SH-SY5Y (cell line): ENCODE data around the gene TICAM2.

ENCODE experiments used
- GATA2 ChIP-seq: IDR thresholded peaks from 2 replicates; pipeline ENCODE4 v1.6.1; 2011; ENCODE audit warnings: mild to moderate bottlenecking, low read depth, low read length
- GATA3 ChIP-seq: IDR thresholded peaks from 2 replicates; pipeline ENCODE4 v1.6.1; 2011; ENCODE audit warnings: low read depth, mild to moderate bottlenecking, low read length, moderate library complexity

The TICAM2 gene

DNA sequence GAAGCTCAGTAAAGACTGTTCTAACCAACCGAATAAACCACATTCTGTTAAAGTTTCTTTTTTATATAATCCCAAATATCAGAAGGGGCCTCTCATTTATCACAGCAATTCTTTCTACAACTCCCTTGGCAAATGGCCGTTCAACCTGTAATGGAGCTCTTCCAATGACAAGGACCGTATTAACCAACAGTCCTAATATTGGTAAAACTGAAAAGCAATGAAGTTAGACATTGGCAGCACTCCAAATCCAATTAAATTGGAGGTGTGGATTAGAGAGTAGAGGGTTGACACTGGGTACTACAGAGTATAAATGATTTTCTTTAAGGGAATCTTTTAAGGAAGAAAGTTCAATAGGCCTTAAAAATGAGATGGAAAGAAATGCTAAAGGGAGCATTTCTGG, 22.7 kb upstream of the TICAM2 start:
- TF ChIP-seq GATA3 = no peak
- no peak for TF ChIP-seq GATA2

DNA sequence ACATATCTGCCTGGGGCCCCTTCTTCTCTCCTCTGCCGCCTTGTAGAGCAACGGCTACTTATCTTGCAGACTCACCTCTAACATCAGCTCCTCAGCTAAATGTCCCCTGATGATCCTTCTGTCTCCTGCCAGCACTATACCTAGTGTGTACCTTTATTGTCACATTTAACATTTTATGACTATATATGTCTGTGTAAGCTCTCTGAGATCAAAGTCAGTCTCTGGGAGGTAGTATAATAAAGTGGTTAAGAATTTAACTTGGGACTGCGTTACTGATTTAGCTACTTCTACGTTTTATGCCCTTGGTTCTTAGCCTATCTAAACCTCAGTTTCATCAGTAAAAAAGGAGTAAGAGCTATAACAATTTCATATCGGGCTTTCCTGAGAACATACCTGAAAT, 21.4 kb upstream of the TICAM2 start:
- TF ChIP-seq GATA3 = no peak
- TF ChIP-seq GATA2 = no peak

DNA sequence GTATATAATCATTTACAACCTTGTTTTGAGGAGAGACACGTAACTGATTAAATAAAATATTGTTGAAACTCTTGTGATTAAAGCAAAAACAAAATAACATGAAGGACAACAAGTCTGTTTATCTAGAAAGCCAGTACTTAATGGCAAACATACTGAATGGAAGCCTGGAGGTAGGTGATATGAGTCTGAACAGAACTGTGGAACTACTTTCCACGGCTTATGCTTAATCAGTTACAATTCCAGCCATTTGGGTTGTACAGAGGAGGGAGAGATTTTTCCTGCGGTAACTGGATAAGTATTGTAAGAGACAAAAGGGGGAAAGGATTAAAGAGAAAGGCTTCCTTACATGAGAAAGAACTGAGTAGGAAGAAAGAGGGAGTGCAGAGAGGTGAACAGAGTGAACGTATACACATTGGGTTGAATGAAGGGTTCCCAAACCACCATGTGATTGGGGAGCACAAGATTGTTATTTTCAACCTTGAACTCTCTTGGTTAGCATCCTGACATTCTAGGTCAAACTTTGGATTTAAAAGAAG, 19.2 kb upstream of the TICAM2 start:
- no peak for TF ChIP-seq GATA3
- no peak for TF ChIP-seq GATA2

DNA sequence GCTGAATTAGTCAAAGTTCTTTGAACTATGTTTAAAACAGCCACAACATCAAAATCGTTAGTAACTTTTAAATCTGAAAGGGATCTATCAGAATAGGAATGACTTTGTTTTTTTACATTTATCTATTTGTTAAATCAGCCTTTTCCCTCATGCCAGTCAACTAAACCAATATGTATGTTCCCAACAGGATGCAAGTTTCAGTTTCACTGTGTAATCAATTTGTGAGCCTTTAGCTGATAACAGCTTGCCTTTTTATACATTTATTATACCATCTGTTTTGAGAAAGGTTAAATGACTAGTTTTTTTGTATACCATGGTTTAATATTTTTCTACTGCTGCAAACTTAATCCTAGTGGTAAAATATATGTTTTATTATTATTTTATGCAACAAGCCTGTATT, 14.6 kb upstream of the TICAM2 start:
- no peak for TF ChIP-seq GATA2

GRCh38 chr5:115616472-115616871, 14.2 kb upstream of the TICAM2 start:
- no peak for TF ChIP-seq GATA2
- no peak for TF ChIP-seq GATA3

DNA sequence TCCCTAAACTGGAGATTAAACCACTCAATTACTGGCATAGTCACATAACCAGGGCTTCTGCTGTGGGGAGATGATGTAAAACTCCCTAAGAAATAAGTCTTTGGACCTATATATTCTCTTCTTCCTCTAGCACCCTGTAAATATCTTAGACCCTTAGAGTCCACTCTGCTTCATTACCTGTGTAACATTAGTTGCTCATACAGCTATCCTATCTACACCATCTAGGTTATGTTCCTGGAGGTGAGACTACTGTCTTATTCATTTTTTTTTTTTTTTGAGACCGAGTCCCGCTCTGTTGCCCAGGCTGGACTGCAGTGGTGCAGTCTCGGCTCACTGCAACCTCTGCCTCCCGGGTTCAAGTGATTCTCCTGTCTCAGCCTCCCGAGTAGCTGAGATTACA, 9.6 kb upstream of the TICAM2 start:
- TF ChIP-seq GATA2 (no peak), GATA3 (no peak)

GRCh38 chr5:115607935-115608334, 5.7 kb upstream of the TICAM2 start:
- no peak for TF ChIP-seq GATA2
- TF ChIP-seq GATA3 = no peak

DNA sequence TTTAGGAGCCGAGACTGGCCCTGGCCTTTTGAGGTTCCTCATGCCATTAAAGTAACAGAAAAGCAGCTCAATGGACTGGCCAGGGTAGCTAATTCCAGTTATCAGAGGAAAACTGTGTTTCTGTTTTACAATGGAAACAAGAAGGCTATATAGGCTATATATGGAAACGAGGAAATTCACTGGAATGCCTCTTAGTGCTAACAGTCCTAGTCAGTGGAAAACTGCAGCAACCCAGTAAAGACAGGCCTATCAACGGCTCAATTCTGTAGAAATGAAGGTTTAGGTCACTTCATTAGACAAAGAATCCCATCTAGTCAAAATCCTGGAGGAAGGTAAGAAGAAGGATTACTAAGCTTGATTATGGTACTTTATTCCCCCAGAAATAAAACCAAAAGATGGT, 3.2 kb upstream of the TICAM2 start:
- TF ChIP-seq GATA3 (no peak), GATA2 (no peak)

- no peak for TF ChIP-seq GATA3
Measured at GRCh38 chr5:115602591-115603125, 379 bp upstream of the TICAM2 start.

- TF ChIP-seq GATA2 (no peak), GATA3 (no peak)
Measured at GRCh38 chr5:115600766-115601165, 1.5 kb downstream of the TICAM2 start.

GRCh38 chr5:115599924-115600323, 2.4 kb downstream of the TICAM2 start:
- TF ChIP-seq GATA2 (no peak), GATA3 (no peak)

- no peak for TF ChIP-seq GATA3
- TF ChIP-seq GATA2 = no peak
Measured at GRCh38 chr5:115599502-115599901, 2.8 kb downstream of the TICAM2 start.

DNA sequence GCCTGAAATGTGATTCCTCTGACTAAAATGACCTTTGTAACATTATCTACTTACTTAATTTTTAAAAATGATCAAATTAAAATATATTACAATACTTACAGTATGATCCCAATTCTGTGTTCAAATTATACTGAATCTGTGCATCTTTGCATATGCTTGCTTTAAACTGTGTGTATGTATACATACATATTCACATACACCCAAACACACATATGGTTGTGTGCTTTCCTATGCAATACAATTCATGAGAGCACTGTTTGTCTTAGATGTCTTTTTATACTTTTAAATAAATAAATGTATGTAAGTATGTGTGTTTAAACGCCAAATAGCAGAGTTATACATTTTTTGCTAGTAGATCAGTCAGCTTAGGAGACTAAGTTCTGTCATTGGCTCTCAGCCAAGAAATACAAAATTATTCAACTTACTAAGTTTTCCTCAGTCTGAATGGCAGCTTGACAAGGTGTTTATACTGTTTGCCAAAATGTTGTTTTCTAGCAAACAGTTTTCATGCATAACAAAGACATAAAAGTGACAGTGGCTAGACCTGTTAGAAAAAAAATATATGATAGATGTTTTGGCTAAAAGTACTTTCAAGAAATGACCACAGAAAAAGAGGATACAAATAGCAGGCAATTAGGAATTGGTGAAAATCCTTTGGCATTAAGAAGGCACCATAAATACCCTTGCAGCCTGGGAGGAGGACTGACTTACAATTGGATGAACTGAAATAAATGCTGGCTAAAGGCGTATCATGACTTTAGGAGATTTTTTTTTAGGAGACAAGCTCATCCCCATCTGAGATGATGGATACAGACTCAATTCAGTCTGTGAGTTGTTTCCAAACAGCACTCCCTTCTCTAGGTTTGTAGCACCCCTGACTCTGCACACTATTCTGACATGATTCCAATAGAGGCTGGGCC, 7.9 kb downstream of the TICAM2 start:
- no peak for TF ChIP-seq GATA2

DNA sequence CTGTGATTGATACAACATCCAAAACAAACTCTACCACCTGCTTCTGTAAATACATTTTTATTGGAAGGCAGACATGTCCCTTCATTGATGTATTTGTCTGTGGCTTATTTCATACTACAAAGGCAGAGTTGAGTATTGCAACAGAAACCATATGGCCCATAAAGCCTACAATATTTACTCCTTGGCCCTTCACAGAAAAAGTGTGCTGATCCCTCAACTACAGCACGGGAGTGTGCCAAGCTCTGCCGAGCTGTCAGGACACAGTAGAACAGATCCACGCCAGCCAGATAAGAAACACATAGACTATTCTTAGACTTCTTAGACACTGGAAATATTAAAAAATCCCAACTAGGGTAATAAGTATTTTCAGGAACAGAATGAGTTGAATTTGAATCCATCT, 13.2 kb downstream of the TICAM2 start:
- TF ChIP-seq GATA2 (no peak), GATA3 (no peak)

DNA sequence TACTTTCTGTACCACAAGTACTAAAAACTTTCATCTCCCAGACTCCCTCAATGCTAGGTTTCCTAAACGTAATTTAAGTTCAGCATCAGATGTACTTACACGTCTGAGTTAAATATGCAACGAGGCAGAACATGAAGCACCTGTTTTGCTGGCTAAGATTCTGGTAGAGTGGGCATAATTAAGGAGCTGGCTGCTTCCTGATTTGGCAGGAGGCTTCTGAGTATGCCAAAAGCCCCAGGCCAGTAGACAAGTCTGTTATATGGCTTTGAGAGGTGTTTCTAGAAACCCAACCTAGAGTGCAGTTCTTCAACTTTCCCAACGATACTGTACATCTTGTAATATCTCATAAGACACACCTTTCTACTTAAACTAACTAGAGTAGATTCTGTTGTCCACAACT, 13.6 kb downstream of the TICAM2 start:
- no peak for TF ChIP-seq GATA3
- no peak for TF ChIP-seq GATA2
